Fibroblast of villous mesenchyme (primary cell): ENCODE data around the gene NHLRC4. TPM values are rescaled to one million over a fixed set of nuclear protein-coding genes. Genes with fewer than 3 reads are reported as not detected.

Source experiments
- DNase-seq: peaks from one replicate; pipeline ENCODE4 v3.0.0-alpha.2; 2010; ENCODE audit warnings: low read depth
- H3K4me3 ChIP-seq: 2 replicates; pipeline ENCODE4 v1.5.1; 2011; ENCODE audit warnings: low read depth, mild to moderate bottlenecking, low read length
- total RNA-seq: library from RNA; depleted of rRNA; stranded (reverse); fragments of >200 nt; gene quantifications from 2 replicates; pipeline ENCODE4 v1.2.3, GENCODE V29; 2012
- TF ChIP-seq, protein P1 (sequence below): IDR thresholded peaks from 2 replicates; pipeline ENCODE4 v1.5.1; 2012; ENCODE audit warnings: low read depth, mild to moderate bottlenecking, low read length; ENCODE audit not compliant: insufficient read depth

NHLRC4 gene
- total RNA-seq, 1 donor: 1.7 TPM

DNA sequence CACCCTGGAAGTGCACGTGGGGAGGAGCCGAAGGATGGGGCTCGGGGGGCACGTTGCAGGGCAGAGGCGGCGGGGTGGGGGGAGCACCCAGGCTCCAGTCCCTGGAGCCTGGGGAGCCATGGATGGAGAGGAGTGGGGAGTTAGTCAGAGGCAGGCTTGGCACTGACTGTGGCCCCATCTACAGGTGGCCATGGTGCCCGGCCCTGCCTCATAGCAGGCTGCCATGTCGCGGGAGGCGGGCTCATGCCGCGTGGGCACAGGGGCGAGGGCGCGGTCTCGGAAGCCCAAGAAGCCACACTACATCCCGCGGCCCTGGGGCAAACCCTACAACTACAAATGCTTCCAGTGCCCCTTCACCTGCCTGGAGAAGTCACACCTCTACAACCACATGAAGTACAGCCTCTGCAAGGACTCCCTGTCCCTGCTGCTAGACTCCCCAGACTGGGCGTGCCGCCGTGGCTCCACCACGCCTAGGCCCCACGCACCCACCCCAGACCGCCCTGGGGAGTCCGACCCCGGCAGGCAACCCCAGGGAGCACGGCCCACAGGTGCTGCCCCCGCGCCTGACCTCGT, 3.6 kb upstream of the NHLRC4 start:
- TF ChIP-seq, protein P1, sequence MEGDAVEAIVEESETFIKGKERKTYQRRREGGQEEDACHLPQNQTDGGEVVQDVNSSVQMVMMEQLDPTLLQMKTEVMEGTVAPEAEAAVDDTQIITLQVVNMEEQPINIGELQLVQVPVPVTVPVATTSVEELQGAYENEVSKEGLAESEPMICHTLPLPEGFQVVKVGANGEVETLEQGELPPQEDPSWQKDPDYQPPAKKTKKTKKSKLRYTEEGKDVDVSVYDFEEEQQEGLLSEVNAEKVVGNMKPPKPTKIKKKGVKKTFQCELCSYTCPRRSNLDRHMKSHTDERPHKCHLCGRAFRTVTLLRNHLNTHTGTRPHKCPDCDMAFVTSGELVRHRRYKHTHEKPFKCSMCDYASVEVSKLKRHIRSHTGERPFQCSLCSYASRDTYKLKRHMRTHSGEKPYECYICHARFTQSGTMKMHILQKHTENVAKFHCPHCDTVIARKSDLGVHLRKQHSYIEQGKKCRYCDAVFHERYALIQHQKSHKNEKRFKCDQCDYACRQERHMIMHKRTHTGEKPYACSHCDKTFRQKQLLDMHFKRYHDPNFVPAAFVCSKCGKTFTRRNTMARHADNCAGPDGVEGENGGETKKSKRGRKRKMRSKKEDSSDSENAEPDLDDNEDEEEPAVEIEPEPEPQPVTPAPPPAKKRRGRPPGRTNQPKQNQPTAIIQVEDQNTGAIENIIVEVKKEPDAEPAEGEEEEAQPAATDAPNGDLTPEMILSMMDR: no peak
- no peak overlapping the region for H3K4me3 ChIP-seq
- no peak for DNase-seq

GRCh38 chr16:564690-565418, 2.0 kb upstream of the NHLRC4 start:
- H3K4me3 ChIP-seq: no peak overlapping the region
- TF ChIP-seq, protein P1: no peak
- DNase-seq: no peak

DNA sequence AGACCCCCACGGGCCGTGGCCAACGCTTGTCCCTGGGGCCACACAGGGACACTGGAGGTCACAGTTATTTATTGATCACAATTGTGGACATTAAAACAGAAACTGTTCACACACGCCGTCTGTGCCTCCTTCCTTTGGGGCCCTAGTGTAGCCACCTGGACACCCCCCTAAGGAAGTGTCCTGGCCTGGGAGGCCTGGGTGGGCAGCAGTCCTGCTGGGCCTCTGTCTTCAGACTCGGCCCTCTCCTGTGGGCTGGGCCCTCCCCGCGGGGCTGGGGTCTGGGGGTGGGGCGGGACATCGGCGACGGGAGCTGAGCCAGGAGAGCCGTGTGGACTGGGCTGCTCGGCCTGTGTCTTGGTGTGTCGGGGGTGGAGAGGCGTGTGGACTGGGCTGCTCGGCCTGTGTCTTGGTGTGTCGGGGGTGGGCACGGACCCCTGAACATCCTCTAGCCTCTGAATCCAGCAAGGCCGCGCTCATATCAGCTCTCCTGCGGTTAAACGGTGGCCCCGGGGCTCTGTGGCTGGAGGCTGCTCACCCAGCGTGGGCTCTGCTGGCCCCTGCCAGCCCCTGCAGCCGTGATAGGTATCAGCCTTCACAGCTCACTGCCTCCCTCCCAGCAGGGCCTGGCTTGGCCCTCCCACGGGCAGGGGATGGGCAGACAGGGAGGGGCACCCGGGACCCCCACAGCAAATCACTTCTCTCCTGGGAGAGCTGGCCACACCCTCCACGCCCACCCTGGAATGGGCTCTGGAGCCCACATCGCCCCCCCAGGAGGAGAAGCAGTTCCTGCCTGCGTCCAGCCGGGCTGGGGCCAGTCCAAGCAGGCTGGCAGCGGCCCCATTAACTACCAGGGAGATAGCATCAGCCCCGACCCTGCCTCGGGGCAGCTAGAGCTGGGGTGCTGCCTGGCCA, 1.1 kb upstream of the NHLRC4 start:
- no peak for DNase-seq
- TF ChIP-seq, protein P1: no peak
- H3K4me3 ChIP-seq: no peak overlapping the region

- H3K4me3 ChIP-seq: peak overlapping the region; percentile 38
- DNase-seq: no peak
- TF ChIP-seq, protein P1: no peak
These were observed 810 bp downstream of the NHLRC4 start for GRCh38 chr16:567373-568256.

DNA sequence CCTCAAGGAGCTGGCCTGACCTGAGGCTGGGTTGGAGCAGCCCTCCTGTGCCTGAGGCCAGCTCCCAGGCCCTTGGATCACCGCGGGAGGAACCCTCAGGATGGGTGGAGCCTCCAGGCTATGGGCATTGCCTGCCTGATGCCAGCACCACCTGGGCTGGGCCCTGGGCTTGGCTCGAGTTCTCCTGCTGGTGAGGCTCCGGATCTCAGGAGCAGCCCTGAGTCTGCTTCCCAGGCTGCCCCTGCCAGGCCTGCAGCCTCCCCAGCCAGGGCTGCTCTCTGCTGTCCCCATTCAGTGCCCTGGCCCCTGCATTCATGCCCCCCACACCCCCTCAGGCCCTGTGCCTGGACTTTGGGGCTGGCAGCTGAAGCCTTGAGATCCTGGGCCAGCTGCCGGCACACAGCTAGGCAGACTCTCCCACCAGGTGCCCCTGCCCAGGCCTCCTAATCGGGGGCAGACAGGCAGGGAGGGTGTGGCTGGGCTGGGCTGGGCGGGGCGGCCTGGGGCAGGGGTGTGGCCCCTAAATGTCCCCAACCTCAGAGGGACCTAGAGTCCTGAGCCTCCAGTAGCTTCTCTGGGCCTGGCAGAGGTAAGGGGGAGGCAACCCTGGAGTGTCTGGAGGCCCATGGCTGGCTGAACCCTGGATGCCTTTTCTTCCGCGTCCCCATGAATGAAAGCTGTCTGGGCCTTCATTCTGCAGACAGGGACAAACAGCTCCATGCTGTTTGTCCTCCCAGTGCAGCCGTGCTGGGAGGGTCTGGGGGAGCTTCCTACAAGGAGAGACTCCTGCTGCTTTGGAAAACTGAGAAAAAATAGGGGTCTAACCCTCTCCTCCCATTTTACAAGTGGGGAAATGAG, 1.8 kb downstream of the NHLRC4 start:
- TF ChIP-seq, protein P1: no peak
- no peak overlapping the region for H3K4me3 ChIP-seq
- DNase-seq: no peak
